ENCODE results near the gene FLT1.

FLT1 gene

DNA sequence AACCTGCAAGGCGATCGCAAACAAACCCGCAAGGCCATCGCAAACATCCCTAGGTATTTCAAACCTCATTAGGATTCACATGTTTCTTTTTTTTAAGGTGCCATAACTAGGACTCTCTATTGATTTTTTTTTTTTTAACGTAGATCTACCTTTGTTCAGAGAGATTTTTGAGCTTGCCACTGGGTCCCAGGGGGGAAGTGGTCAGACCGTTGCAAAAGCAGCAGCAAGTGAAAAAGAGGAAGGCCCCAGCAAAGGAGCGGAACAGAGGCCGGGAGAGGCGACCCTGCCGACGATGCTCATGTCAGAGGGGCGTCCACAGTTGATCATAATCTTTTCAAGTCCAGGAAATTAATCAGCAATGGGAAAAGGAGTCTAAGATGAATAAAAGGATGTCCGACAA is 32.7 kb upstream of the FLT1 start:
- TF ChIP-seq CTCF (IDR thresholded peaks at IDR 0.05): no peak

- TF ChIP-seq CTCF (IDR thresholded peaks at IDR 0.05): no peak
Measured at GRCh38 chr13:28526876-28527275, 31.9 kb upstream of the FLT1 start.

DNA sequence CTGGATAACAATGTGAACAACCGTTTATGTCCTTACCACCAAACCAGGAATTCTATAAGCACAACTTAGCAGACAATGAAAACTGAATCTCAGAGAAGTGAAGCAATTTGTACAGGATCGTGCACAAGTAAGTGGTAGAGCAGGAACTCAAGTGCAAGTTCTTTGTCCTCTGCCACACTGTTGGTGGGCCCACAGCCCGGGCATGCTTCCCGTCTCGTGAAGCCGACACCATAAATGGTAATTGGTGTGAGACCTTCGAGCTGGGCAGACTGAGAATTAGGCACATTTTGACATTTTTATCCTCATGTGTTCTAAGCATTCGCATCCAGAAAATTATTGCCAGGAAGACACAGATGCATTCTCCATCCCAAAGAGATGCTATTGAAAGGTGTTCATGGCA is 27.9 kb upstream of the FLT1 start:
- TF ChIP-seq CTCF (IDR thresholded peaks at IDR 0.05): no peak

DNA sequence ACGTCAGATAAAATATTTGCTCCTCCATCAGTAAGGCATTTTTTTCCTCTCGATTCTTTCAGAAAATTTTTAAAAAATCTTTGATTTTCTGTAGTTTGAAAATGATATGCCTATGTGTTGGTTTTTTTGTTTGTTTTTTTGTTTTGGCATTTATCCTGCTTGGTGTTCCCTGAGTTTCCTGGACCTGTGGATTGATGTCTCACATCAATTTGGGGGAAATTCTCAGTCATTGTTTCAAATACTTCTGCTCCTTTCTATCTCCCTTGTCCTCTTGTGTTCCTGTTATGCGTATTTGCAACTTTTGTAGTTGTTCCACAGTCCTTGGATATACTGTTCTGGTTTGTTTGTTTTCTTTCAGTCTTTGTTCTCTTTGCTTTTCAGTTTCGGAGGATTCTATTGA is 18.8 kb upstream of the FLT1 start:
- no peak for TF ChIP-seq CTCF (IDR thresholded peaks at IDR 0.05)

DNA sequence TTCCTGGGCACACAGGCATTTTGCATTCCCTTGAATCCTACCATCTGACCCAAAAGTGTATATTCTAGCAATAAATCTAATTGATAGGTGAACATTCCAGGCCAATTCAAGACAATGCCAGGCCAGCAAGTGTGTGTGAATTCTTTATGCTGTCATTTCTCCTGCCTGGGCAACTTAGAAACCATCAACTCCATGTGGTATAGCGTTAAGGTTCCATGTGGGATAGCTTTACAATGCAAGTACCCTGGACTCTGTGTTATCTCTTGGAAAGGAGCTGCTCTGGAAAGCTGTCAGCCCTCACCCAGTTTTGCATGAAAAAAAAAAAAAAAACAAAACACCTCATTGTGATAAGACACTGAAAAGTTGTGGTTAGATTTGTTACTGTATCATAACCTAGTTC is 15.6 kb upstream of the FLT1 start:
- TF ChIP-seq CTCF (IDR thresholded peaks at IDR 0.05): no peak

- no peak for TF ChIP-seq CTCF (IDR thresholded peaks at IDR 0.05)
Measured at GRCh38 chr13:28510066-28510465, 15.1 kb upstream of the FLT1 start.

GRCh38 chr13:28505543-28506135 is 10.7 kb upstream of the FLT1 start:
- no peak for TF ChIP-seq CTCF (IDR thresholded peaks at IDR 0.05)
